GM19238 (cell line): ENCODE data around the gene OPCML.

Experiments
- DNase-seq: peaks from one replicate; pipeline ENCODE4 v3.0.0; 2011; ENCODE audit warnings: low spot score; ENCODE audit not compliant: insufficient read length

OPCML gene

GRCh38 chr11:133235381-133235780, 296.9 kb downstream of the OPCML start:
- no peak for DNase-seq

GRCh38 chr11:133234883-133235282, 297.4 kb downstream of the OPCML start:
- DNase-seq, result no peak

- DNase-seq, result no peak
Observed at GRCh38 chr11:133232665-133233064, 299.6 kb downstream of the OPCML start.

- DNase-seq, result no peak
Observed at GRCh38 chr11:133230431-133230830, 301.9 kb downstream of the OPCML start.

- no peak for DNase-seq
Observed at GRCh38 chr11:133228471-133229329, 303.6 kb downstream of the OPCML start.

GRCh38 chr11:133227632-133228111, 304.6 kb downstream of the OPCML start:
- no peak for DNase-seq

- DNase-seq, result no peak
Observed at GRCh38 chr11:133224271-133224670, 308.0 kb downstream of the OPCML start.

- DNase-seq, result no peak
Observed at GRCh38 chr11:133222425-133223330, 309.6 kb downstream of the OPCML start.

- no peak for DNase-seq
Observed at GRCh38 chr11:133219543-133219942, 312.8 kb downstream of the OPCML start.

GRCh38 chr11:133216813-133217212, 315.5 kb downstream of the OPCML start:
- no peak for DNase-seq

GRCh38 chr11:133215596-133216230, 316.6 kb downstream of the OPCML start:
- DNase-seq, result no peak

- no peak for DNase-seq
Observed at GRCh38 chr11:133214646-133215045, 317.7 kb downstream of the OPCML start.

GRCh38 chr11:133212201-133212600, 320.1 kb downstream of the OPCML start:
- DNase-seq, result no peak

GRCh38 chr11:133207995-133208394, 324.3 kb downstream of the OPCML start:
- DNase-seq, result no peak

GRCh38 chr11:133206313-133207005, 325.8 kb downstream of the OPCML start:
- no peak for DNase-seq

- no peak for DNase-seq
Observed at GRCh38 chr11:133204158-133204557, 328.1 kb downstream of the OPCML start.

GRCh38 chr11:133202816-133203215, 329.5 kb downstream of the OPCML start:
- no peak for DNase-seq

GRCh38 chr11:133198438-133198837, 333.9 kb downstream of the OPCML start:
- DNase-seq, result no peak

GRCh38 chr11:133197425-133197824, 334.9 kb downstream of the OPCML start:
- DNase-seq, result no peak

GRCh38 chr11:133191931-133192330, 340.4 kb downstream of the OPCML start:
- DNase-seq, result no peak

GRCh38 chr11:133181667-133182066, 350.6 kb downstream of the OPCML start:
- no peak for DNase-seq
